Measurements from ENCODE around the gene SLC35E3.

The SLC35E3 gene

DNA sequence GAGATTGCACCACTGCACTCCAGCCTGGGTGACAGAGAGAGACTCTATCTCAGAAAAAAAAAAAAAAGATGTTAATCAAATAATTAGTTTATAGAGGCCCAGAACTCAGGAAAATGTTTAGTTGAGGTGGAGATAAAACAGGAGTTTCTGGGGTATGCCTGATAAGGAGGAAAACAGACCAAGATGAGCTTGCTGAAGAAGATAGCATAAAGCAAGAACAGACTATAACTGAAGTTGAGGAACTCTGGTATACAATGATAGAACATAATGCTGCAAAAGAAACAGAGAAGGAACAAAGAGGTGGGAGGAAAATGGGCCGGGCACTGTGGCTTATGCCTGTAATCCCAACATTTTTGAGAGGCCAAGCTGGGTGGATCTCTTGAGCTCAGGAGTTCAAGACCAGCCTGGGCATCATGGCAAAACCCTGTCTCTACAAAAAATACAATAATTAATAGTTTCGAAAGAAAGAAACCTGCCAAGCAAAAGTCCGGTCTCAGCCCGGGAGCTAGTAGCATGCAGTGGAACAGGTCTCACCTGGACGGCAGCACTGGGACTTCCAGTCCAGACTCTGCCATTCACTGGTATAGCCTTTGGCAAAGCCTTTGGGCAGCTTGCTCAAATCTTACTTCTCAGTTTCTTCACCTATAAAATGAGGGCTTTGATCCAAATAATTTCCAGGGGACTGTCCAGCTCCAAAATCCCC is 25.4 kb downstream of the SLC35E3 start:
- DNase-seq, result no peak

DNA sequence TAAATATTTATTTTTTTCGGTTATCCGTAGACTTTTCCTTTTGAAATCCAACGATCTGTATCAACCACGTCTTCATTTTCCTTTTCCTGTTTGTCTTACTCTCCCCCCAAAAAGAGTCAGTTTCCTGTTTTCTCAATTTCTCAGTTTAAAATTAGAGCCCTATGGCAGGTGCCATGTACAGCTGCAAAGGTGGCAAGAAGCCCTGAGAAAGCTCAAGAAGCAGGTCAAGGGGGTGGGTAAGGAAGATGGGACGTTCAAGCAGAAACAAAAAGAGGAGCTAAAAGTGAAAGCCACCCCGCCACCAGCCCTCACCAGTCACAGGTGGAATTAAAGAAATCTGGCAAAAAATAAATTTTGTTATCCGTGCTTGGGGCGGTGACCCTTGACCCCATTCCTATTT is 26.7 kb downstream of the SLC35E3 start:
- DNase-seq, result no peak

DNA sequence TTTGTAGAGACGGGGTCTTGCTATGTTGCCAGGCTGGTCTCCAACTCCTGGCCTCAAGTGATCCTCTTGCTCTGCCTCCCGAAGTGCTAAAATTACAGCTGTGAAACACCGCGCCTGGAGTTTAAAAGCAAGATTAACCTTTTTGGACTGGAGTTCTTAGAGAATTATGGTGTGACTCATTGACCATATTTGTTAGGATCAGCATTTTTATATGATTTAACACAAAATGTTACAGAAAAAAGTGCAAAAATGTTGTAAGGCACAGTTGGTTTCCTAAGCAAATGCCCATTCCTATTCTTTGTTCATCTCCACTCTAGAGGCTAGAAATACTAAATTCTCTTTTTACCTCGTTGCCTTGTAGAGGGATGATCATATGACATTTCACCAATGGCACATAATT is 27.6 kb downstream of the SLC35E3 start:
- no peak for DNase-seq

DNA sequence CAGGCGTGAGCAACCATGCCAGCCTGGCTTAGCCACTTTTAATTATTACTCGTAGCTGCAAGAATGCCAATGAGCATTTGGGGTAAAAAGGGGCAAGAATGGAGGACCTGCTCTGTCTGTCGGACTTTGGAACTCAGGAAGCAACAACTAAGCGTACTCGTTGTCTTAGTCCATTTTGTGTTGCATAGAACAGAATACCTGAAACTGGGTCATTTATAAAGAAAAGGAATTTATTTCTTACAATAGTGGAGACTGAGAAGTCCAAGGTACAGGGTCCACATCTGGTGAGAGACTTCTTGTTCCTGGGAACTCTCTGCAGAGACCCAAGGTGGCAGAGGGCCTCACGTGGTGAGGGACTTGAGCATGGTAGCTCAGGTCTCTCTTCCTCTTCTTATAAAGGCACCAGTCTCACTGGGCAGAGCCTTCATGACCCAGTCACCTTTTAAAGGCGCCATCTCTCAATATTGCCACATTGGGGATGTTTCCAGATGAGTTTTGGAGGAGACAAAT is 29.2 kb downstream of the SLC35E3 start:
- DNase-seq, result no peak

DNA sequence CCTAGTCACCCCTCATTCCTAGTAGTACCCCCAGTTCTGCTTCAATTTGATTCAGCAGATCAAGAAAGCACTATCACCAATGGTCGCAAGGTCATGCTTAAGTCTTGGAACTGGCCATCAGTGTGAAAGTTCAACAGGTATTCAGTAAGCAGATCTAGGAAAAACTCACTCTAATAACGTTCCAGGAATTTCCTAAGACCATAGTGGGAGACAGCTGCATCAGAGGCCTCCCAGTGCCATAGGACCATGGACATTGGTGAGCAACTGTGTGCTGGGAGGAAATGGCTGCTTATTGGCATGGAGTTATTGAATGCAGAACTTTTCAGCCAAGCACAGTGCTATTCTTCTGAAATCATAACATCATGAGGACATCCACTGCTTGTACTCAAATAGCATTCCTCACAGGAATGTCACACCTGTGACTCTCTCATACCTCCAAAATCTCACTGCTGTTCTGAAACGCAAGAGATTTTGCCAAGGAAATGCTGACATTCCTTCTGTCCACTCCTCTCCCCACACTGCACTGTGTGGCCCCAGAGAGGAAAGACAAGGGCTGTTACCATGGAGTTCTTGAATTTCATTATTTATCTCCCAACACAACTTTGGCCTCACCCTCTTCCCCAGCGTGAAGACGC is 31.1 kb downstream of the SLC35E3 start:
- no peak for DNase-seq

DNA sequence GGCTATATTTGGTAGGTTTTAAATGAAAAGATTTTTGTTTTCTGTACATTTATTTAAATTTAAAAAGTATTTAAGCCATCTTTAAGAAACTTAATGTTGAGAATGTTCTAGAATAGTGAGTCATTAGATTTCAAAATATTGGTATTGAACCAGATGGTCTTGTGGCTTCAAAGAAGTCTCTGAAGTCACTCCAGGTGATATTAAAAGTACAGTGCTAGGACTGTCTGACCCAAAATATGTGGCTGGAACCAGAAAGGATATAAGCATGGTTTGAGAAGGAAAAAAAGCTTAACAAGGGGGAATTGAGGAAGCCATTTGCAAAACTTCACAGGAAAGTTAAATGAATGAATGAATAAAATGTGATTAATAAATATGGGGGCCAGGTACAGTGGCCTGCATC is 33.3 kb downstream of the SLC35E3 start:
- DNase-seq, result no peak

DNA sequence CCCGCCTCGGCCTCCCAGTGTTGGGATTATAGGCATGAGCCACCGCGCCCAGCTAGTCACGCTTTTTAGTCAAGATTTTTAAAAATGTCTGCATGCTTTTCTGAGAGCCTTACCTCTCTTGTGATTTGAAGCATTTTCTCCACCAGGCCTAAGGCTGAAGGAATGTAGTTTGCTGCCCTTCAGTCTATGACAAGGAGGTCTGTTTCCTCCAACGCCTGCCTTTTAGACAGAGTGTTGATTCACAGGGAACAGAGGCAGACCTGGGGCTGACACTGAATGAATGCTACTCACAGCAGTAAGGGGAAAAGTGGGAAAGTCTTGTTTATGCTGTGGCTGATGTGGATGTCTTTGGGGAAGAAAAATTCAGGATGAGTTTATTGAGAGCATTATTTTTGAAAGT is 34.8 kb downstream of the SLC35E3 start:
- DNase-seq, result no peak

DNA sequence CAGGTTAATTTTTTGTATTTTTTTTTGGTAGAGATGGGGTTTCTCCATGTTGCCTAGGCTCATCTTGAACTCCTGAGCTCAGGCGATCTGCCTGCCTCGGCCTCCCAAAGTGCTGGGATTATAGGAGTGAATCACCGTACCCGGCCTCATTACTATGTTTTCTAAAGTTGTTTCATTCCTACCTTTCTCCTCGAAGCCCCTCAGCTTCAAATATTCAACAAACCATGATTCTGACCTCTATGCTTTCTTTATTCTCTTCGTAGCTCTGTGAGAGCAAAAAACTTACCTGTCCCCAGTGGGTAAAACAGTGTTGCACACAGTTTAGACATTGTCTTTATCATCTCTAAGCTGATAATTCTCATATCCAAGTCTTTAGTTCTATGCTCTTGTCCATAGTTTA is 35.8 kb downstream of the SLC35E3 start:
- DNase-seq, result no peak

DNA sequence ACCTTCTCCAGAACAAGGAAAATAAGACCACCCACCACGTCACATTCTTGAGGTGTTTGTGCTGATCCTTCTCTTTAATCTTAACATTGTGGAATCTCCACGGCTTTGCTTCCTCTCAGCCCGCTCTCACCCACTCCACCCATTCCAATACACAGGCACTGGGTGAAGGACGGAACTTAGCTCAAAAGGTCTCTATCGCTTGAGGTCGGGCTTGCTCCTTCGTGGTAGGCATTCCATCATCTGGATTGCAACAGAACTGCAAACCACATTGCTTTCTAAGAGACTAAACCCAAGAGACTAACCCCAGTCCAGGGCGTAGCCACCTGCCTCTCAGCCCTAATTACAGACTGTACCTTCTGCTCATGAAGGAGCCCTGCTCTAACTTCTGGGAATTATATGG is 38.0 kb downstream of the SLC35E3 start:
- no peak for DNase-seq

DNA sequence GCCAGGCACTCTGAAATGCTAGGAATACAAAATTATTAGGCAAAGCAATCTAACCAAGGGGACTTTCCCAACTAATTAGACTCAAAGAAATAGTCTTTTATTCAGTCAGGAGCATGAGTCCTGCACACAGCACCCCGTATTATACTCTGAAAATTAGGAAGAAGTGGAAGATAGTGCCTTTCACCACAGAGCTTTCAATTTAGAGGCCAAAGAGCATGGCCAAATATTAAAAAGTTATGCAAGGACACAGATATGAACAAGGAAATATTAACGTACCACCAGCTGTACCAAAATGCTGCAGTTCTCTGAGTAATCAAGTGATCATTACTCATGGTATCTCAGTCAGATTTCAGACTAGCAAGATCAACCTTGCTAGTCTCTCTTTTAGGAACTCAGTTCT is 39.4 kb downstream of the SLC35E3 start:
- DNase-seq, result no peak

DNA sequence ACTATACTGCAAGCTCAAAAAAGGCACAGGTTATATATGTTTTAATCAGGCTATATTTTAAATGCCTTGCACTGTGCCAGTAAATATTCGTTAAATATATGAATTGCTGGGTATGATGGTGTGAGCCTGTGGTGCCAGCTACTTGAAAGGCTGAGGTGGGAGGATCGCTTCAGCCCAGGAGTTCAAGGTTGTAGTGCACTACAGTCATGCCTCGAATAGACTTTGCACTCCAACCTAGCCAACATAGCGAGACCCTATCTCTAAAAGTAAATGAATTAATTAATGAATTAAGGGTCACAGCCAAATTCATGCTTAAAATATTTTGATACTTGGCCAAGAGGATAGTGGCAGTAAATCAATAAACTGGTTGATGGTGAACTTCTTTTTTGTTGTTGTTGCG is 39.8 kb downstream of the SLC35E3 start:
- DNase-seq, result no peak

DNA sequence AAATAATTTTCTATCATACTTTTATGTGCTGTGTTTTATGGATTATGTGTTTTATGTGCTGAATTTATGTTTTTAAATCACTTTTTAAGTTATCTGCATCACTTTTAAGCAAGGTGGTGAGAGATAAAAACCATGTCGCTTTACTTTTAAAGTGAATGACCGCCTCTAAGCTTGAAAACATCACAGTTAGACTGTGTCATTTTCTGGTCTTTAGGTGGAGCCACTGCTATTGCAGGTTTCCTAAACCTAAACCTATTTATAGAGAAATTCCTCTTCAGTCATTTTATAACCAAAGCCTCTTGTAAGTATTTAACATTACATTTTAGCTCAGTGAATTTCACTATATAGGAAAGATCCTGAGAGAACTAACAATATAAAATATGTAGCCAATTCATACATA is 41.0 kb downstream of the SLC35E3 start:
- no peak for DNase-seq

DNA sequence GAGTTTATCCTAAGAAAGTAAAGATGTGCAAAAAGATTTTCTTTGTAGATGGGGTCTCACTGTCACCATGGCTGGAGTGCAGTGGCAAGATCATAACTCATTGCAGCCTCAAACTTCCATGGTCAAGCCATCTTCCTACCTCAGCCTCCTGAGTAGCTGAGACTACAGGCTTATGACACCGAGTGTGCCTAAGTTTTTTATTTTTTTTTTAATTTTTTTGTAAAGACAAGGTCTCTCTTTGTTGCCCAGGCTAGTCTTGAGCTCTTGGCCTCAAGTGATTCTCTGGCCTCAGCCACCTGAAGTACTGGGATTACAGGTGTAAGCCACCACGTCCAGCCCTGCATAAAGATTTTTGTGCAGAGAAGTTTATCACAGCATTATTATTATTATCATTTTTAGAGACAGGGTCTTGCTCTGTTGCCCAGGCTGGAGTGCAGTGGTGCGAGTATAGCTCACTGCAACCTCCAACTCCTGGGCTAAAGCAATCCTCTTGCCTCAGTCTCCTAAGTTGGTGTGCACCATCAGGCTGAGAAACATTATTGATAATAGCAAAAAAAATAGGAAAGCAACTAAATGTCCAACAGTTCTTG is 42.7 kb downstream of the SLC35E3 start:
- DNase-seq, result no peak

DNA sequence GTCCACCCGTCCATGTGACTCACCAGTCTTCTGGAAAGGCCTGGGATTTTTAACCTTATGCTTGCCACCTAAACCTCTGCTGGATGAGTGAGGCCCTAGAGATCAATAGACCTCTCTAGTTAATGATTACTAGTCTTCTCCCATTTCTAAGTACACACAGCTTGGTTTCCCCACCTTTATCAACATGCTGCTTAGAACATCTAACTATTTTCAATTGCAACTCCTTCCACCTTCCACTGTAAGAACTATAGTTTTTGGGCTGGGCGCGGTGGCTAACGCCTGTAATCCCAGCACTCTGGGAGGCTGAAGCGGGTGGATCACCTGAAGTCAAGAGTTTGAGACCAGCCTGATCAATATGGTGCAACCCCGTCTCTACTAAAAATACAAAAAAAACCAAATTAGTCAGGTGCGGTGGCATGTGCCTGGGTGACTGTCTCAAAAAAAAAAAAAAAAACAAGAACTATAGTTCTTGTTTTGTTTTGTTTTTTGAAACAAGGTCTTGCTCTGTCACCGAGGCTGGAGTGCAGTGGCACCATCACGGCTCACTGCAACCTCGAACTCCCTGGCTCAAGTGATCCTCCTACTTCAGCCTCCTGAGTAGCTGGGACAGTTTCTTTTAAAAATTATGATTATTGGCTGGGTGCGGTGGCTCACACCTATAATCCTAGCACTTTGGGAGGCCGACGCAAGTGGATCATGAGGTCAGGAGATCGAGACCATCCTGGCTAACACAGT is 43.3 kb downstream of the SLC35E3 start:
- no peak for DNase-seq

DNA sequence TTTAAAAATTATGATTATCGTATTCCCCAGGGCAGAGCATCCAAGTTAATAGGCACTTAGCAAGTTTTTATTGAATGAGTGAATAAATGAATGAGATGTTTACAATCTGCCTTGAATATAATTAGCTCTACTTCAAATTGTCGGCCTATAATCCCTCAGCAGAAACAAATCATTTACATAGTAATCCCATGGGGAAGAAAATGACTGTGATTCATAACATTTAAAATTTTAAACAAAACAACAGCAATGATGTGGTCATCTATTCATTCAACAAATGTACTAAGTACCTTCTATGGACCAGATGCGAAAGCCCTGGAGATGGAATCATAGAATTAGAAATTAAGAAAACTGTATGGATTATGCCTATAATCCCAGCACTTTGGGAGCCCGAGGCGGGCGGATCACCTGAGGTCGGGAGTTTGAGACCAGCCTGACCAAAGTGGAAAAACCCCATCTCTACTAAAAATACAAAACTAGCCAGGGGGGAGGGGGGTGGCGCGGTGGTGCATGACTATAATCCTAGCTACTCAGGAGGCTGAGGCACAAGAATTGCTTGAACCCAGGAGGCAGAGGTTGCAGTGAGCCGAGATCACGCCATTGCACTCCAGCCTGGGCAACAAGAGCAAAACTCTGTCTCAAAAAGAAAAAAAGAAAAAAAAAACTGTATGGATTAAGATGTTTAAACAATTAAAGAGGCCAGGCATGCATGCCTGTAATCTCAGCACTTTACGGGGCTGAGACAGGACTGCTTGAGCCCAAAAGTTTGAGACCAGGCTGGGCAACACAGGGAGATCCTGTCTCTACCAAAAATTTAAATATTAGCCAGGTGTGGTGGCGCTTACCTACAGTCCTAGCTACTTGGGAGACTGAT is 44.3 kb downstream of the SLC35E3 start:
- no peak for DNase-seq

DNA sequence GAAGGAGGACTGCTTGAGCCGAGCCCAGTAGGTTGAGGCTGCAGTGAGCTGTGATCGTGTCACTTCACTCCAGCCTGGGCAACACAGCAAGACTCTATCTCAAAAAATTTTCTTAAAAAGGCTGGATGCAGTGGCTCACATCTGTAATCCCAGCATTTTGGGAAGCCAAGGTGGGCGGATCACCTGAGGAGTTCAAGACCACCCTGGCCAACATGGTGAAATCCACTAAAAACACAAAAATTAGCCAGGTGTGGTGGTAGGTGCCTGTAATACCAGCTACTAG is 44.9 kb downstream of the SLC35E3 start:
- DNase-seq, result no peak

DNA sequence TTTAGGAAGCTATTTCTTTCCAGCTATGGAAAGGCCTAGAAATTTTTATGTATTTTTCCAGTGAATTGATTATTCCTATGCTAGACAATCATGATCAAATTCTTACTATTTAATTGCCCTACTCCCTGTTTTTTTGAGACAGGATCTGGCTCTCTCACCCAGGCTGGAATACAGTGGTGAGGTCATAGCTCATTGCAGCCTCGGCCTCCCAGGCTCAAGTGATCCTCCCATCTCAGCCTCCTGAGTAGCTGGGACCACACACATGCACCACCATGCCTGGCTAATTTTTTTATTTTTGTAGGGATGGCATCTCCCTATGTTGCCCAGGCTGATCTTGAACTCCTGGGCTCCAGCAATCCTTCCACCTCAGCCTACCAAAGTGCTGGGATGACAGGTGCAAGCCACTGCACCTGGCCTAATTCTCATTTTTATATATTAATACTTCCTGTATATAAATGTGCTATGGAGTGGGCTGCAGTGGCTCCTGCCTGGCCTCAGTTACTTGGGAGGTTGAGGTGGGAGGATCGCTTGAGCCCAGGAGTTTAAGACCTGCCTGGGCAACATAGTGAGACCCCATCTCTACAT is 46.0 kb downstream of the SLC35E3 start:
- no peak for DNase-seq

DNA sequence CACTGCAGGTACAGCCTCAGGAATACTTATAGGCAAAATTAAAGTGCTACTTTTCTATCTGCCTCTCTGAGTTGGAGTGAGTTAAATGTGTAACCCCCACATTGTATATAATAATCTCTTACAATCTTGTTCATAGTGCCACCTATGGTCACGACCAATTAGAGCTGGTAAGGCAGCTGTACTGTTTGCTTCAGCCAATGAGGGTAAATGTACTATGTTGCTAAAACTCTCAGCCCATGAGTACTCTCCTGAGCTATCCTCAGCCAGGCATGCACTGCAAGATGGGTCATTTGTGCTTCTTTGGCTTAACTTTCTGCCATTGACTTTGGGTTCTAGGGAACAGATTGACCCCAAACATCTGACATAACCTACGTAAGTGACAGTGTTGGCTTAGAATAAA is 47.0 kb downstream of the SLC35E3 start:
- peak; percentile 23 for DNase-seq

DNA sequence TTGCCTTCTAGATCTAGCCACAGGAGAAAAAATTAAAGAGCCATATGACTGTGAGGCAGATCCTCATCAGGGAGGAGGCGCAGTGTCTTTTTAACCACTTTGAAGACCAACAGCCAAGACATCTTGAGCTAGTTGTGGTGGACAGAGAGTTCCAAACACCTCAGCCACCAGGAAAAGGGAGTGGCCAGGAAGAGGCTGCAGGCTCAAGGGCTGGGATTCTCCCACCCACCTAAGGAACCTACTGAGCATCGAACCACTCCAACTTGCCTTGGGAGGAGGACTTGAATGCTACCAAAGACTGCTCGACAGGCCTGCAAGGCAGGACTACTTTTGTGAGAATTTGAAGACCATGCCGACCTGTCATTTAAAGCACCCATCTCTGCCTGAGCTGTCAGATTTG is 47.5 kb downstream of the SLC35E3 start:
- DNase-seq, result no peak

DNA sequence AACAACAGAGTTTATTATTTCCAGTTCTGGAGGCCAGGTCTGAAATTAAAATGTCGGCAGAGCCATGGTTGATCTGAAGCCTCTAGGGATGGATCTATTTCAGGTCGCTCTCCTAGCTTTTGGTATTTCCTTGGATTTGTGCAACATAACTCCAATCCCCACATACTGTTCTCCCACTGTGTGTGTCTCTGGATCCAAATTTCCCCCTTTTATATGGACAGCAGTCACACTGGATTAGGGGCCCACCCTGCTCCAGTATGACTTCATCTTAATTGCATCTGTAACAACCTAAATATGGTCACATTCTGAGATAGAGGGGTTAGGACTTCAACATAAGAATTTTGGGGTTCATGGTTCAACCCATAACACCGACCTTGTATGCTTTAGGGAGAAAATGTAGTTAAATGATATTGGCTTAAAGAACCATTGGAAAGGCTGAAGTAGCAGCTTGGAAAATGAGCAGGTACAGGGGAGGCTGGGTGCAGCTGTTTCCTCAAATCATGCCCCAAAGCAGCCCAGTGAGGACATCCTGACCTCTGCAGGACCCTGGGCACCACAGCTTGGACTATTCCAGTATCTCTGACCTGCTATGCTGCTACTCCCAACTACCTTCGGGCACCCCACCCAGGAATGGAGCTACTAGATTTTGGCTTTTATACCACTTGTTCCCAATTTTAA is 48.1 kb downstream of the SLC35E3 start:
- no peak for DNase-seq

DNA sequence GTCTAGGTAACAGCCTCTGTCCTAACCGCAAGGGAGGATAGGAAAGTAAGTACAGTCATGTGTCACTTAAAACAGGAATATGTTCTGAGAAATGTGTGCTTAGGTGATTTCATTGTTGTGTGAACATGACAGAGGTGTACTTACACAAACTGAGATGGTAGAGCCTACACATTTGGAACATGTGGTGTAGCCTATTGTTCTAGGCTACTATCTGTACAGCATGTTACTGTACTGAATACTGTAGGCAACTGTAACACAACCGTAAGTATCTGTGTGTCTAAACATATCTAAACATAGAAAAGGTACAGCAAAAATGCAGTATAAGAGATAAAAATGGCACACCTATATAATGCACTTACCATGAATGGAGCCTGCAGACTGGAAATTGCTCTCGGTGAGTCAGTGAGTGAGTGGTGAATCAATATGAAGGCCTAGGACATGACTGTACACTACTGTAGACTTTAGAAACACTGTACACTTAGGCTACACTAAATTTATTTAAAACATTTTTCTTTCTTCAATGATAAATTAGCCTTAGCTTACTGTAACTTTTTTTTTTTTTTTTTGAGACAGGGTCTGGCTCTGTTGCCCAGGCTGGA is 48.8 kb downstream of the SLC35E3 start:
- DNase-seq, result no peak

DNA sequence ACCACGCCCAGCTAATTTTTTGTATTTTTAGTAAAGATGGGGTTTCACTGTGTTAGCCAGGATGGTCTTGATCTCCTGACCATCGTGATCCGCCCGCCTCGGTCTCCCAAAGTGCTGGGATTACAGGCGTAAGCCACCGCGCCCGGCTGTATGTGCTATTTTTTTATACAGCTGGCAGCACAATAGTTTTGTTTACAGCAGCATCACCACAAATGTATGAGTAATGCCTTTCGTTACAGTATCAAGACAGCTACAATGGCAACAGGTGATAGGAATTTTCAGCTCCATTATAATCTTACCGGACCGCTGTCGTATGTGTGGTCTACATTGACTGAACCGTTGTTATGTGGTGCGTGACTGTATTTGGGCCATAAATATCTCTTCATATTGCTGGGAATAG is 50.4 kb downstream of the SLC35E3 start:
- no peak for DNase-seq
